NCI-H345 treated with DMSO at 0.1 percent for 48 hours (cell line): Measurements from ENCODE around the gene TULP4.
A peak's percentile ranks its signal among the peaks of the same experiment; 100 is the strongest.
"Not testable (repeated sequence)": the region's sequence is repeated elsewhere in the genome, so short reads cannot be mapped to it uniquely, and the experiment has no call there.

Experiments
- DNase-seq: peaks from one replicate; lab custom pipeline; 2025; ENCODE audit not compliant: unreplicated experiment; lab: John Stamatoyannopoulos, UW

TULP4 gene

DNA sequence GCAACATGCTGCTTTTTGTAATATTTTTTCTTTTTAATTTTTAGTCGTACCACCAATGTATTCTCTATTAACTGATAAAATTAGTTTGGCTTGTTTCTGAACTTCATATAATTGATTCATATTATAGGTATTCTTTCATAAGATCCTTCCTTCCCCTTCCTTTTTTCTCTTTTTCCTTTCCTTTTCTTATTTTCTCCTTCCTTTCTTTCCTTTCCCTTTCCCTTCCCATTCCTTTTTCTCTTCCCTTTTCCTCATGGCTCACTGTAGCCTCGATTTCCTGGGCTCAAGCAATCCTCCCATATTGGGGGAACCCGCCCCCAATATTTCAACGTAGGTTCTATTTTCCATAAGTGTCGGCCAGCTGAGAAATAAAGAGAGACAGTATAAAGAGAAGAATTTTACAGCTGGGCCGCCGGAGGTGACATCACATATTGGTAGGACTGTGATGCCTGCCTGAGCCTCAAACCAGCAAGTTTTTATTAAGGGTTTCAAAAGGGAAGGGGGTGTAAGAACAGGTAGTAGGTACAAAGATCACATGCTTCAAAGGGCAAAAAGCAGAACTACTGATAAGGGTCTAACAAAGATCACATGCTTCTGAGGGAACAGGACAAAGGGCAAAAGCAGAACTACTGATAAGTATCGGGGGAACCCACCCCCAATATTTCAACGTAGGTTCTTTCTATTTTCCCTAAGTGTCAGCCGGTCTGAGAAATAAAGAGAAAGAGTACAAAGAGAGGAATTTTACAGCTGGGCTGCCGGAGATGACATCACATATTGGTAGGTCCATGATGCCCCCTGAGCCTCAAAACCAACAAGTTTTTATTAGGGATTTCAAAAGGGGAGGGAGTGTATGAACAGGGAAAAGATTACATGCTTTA is 16.1 kb upstream of the TULP4 start:
- not testable (repeated sequence) for DNase-seq

DNA sequence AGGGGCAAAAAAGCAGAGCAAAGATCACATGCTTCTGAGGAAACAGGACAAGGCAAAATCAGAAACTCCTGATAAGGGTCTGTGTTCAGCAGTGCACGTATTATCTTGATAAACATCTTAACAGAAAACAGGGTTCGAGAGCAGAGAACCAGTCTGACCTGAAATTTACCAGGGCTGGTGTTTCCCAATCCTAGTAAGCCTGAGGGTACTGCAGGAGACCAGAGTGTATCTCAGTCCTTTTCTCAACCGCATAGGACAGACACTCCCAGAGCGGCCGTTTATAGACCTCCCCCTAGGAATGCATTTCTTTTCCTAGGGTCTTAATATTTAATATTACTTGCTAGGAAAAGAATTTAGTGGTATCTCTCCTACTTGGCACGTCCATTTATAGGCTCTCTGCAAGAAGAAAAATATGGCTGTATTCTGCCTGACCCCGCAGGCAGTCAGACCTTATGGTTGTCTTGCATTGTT is 15.4 kb upstream of the TULP4 start:
- not testable (repeated sequence) for DNase-seq

DNA sequence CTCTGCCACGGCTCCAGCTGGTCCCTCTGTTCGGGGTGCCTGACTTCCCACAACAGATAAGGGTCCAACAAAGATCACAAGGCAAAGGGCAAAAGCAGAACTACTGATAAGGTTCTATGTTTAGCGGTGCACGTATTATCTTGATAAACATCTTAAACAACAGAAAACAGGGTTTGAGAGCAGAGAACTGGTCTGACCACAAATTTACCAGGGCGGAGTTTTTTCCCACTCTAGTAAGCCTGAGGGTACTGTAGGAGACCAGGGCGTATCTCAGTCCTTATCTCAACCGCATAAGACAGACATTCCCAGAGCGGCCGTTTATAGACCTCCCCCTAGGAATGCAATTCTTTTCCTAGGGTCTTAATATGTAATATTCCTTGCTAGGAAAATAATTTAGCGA is 14.6 kb upstream of the TULP4 start:
- DNase-seq = not testable (repeated sequence)

DNA sequence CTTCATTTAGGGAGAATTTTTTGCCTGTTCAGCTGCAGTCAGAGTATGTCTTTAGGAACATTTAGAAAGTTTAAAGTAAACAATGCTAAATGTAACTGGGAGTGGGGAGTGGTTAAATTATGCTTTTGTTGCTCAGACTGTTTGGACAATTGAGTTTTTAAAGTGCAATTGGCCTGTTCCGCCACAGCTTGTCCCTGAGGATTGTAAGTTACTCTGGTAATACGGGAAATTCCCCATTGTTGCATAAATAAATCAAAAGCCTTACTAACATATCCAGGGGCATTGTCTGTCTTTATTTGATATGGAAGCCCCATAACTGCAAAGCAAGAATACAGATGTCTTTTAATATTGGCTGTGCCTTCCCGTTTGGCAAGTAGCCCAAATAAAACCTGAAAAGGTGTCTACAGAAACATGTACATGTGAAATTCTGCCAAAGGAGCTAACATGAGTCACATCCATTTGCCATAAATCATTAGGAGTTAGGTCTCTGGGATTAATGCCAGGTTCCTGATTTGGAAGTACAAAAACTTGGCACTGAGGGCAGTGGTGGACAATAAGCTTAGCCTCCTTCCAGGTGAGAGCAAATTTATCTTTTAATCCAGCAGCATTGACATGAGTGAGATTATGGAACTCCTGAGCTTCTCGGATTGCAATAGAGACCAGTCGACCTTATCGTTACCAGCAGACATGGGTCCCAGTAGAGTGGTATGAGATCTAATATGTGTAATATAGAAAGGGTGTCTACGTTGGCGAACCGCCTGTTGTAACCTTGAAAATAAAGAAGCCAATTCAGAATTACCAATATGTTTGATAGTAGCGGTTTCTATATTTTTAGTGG is 11.7 kb upstream of the TULP4 start:
- peak; percentile 57 for DNase-seq

DNA sequence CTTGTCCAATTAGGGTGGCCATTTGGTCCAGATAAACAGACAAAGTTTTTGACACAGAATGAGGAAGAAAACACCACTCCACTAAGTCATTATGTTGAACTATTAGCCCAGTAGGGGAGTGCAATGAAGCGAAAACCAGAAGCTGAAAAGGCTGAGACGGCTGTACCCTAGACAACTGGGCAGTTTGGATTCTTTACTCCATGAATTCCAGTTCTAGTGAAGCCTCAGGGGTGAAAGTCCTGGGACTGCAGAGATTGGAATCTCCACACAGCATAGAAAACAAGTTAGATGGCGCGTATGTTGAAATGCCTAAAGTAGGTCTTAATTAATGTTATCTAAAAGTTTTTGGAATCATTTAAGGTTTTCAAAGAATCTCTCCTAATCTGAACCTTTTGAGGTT is 10.7 kb upstream of the TULP4 start:
- DNase-seq = not testable (repeated sequence)

DNA sequence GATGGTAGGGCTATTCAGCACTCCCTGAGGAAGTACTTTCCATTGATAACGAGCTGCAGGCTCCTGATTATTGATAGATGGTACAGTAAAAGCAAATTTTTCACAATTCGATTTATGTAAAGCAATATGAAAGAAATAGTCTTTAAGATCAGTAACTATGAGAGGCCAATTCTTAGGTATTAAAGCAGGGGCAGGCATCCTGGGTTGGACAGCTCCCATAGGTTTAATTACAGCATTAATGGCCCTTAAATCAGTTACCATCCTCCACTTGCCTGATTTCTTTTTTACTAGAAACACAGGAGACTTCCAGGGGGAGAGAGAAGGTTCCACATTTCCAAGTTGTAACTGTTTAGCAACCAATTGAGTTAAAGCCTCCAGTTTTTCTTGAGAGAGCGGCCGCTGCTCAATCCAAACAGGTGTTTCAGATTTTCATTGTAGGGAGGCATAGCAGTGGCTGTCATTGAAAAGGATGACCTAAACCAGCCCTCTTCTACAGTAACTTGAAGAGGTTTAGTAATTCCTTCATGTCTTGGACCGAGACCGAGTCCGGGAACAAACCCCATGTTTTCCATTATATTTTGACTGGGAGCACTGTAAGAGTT is 10.0 kb upstream of the TULP4 start:
- DNase-seq = not testable (repeated sequence)

DNA sequence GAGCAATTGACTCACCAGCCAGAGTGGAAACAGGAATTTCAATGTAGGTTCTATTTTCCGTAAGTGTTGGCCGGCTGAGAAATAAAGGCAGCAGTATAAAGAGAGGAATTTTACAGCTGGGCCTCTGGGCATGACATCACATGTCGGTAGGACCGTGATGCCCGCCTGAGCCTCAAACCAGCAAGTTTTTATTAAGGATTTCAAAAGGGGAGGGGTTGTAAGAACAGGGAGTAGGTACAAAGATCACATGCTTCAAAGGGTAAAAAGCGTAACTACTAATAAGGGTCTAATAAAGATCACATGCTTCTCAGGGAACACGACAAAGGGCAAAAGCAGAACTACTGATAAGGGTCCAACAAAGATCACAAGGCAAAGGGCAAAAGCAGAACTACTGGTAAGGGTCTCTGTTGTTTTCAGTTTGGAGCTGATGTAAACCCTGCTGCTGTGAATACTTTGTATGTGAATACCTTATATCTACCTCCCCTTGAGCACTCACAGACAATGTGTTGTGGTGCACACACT is 9.0 kb upstream of the TULP4 start:
- no peak for DNase-seq

DNA sequence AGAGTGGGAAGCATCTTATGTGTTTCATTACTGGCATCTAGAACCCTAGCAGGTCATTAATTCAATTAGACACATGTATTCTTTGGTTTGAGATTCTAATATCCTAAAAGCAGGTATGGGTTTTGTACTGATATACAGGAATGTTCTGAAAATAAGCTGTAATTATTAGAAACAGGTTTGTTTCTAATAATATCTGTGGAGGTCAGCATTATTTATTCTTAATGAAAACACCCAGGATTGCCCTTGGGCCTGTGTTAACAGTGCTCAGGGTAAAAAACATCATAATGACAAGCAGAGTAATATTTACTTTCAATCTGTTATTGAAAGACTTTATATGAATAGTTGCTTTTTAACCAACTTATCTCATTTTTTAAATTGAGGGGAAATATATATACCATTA is 8.0 kb upstream of the TULP4 start:
- no peak for DNase-seq

DNA sequence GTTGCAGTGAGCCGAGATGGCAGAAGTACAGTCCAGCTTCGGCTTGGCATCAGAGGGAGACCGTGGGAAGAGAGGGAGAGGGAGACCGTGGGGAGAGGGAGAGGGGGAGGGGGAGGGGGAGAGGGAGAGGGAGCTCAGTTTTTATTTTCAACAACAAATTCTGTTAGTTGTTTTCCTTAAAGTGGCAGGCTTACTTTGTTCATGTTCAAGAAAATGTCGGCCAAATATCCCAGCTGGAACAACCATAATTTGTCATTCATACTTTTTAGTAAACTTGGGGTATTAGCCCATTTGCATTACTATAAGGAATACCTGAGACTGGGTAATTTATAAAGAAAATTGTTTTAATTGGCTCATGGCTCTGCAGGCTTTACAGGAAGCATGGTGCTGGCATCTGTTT is 2.5 kb upstream of the TULP4 start:
- DNase-seq = no peak

DNA sequence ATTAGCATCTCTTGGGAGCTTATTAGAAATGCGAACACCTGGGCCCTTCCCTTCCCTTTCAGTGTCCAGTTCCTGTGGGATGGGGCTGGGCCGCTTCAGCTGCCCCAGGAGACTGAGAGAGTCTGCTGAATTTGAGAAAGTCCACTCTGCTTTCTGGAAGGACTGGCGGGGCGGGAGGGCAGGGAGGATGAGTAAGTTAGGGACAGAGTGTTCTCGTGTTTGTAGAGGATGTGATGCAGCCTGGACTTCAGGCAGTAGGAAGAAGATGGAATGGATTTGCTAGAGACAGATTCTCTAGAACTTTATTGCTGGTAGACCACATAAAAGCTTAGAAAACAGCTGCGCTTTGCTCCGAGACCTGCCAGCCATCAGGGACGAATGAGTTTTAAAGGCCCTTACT is 1.1 kb upstream of the TULP4 start:
- DNase-seq = no peak

DNA sequence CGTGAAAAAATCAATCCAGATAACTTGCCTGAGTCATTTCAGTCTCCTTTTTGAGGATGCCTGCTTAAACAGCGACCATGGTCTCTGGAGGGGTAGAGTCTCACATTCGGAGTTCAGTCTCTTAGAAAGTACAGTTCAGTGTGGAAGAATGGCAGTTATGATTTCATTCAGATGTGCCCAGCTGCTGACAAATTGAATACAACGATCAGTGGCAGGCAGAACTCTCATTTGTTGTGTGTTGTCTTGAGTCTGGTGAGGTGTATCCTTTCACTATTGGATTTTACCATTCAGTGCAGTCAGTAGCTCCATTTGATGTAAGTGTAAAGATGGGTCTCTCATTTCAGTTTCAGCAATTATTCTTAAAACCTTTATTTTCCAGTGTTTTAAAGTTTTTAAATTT is 639 bp upstream of the TULP4 start:
- no peak for DNase-seq

DNA sequence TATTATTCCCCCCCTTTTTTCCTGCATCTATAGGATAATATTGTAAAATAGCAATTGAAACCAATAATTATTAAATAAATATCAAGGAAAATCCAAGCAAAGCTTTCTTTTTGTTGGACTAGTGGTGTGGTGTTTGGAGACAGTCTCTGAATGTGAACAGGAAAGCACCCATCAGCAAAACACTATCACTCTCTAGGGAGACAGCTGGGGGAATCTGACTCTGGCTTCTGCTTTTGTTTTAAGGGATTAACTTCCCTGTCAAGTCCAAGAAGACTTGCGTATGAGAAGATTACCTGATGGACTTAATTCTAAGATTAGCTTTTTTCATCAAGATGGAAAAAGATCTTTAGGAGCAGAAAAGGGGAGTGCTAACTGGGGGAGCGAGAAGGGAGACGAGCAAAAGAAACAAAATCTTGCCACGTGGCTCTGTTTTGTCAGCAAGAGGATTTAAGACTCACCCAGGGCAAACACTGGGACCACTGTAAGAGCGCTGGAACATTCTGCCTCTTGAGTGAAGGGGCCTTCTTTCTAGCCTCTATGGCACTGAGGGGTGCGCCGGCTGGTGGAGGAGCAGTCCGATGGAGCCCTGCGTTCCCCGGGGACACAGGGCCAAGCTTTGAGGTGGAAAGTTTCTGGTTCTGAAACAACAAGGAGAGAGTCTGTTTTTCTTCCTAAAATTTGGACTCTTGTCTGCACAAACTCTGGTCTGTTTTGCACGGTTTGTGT is 570 bp downstream of the TULP4 start:
- no peak for DNase-seq

DNA sequence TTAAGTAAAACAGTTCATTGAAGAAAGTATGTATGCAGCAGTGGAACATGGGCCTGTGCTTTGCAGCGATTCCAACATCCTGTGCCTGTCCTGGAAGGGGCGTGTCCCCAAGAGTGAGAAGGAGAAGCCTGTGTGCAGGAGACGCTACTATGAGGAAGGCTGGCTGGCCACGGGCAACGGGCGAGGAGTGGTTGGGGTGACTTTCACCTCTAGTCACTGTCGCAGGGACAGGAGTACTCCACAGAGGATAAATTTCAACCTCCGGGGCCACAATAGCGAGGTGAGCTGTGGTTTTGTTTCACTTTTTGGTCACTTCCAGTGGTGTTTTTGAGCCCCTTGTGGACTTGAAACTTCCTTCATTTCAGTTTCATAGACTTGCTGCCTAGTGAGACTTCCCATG is 1.7 kb downstream of the TULP4 start:
- DNase-seq = no peak

DNA sequence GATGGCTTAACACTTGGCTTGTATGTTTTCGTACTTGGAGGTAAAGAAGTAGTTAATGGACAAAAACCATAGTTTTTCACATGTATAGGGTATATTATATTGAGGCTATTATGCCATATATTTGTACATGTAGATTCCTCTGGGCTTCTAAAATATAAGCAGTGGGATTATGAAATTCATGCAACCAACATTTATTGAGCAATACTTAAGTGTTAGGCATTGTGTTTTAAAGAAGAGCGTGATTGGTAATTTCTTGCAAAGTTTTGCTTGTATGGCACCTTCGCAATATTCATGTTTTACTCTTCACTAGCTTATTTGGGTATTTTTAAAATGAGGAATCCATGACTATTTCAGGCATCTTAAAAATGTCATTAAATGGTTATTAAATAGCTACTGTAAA is 2.5 kb downstream of the TULP4 start:
- DNase-seq = no peak

DNA sequence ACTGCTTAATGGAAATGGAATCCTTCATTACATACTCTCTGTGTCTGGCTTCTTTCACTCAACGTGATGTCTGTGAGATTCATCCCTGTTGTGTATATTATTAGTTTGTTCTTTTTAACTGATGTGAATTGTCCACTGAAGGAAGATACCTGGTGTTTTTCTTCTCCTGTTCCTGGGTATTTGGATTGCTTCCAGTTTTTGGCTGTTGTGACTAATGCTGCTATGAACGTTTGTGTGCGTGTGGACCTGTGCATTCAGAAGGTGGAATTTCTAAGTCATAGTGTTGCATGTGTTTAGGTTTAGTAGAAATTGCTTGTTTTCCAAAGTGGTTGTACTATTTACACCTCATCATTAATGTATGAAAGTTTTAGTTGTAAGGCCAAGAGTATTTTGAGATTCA is 3.8 kb downstream of the TULP4 start:
- no peak for DNase-seq

DNA sequence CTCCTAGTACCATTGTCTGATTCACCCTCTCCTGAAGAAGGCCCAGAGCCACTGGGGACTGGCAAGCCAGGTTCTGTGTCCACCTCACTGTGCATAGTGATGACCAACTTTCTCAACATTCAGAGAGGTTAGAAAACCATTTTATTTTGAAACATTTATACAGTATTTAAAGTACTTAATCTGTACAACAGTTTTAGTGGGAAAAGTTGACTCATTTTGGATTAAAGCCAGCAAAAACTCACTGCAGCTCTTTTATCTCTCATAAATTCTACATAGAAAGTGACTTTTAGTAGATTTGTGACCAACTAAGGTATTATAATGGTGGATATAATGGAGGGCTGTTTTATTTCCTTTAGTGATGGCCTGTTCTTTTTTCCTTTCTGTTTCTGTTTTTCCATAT is 9.7 kb downstream of the TULP4 start:
- DNase-seq = no peak

DNA sequence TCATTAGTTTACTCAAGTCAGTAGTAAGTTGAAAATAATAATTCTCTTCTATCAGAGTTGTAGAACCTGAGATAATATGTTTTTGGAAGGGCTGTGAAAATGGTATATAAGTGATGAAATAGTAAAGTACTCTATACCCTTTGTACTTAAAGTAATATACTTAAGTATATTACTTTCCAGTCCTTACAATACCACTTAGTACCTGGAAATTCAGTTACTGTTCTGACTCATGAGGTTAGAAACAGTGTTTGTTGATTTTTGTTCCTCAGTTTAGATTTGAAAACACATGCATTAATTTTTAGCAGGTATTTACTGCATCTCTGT is 10.1 kb downstream of the TULP4 start:
- no peak for DNase-seq

DNA sequence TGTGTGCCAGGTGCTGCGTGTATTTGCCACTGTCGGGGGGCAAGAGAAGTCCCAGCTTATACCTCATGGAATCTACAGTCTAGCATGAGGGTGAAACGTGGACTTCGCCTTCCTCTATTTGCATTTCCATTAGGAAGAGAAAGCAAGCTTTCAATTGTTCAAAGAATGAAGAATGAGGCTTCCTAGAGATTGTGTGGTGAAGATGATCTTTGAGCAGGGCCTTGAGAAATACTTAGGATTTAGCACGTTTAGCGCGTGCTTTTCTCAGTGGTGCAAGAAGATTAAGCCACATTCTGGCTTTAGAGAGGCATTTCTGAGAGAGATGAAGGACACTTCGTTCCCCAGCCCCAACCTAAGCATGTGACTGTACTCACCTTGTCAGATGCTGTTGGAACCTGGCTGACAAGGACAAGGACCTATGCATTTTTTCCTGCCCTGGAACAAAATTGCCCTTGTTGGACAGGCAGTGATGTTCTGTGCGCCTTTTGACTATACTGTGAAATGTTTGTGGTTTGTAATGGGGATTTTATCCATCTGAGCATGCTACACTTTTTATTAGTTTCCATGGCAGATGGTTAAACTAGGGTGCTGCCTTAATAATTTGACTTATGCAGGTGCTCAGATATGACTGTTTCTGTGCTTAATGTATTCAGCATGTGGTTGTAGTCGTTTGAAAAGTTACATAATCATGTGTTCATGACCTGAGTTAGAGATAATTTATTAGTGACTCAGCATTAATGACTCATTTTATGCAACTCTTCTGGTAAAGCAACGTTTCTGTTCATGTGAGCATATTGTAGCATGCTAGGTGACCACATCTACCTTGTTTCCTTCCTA is 10.7 kb downstream of the TULP4 start:
- DNase-seq = no peak

DNA sequence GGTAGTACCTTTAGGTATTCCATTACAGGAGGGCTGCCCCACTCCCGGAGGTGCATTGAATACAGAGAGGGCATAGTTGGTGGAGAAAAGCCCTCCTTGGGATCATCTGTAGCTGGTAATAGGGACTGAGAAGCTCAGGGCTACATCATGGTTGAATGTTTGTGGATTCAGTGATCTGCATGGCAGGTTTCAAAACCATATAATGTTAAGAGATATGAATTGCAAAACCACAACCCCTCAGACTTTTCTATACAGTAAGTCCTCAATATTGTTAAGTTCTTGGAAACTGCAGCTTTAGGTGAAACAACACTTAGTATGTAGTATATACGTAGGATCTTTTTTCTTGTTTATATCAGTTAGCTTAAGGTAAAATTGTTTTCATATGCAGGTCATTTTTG is 11.3 kb downstream of the TULP4 start:
- DNase-seq = no peak

DNA sequence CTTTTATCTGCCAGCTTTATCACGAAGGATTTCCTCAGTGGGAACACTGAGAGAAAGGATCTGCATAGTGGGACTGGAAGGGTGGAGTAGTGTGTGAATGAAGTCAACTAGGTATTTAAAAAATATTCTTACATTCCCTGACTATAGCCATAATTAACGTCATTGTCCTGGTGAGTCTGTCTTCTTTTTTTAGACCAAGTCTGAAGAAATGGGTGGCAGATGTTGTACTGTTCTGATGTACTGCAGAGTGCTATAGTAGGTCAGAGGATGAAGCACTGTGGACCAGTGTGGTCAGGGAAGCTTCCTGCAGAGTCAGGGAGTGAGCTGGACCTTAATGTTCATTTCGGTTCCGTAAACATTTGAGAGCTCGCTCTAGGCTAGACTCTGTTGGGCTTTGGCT is 11.9 kb downstream of the TULP4 start:
- no peak for DNase-seq
